GM19043 (cell line): ENCODE data around the gene STOM.

Experiments
- ATAC-seq: cut with Tn5 transposase; IDR thresholded peaks from one replicate; pipeline ENCODE4 v1.9.1; 2021; ENCODE audit warnings: low read depth; ENCODE audit not compliant: unreplicated experiment

Gene STOM

GRCh38 chr9:121289026-121289771, 80.9 kb downstream of the STOM start:
- no peak for ATAC-seq
